ENCODE results near the gene SCAPER.

- TF ChIP-seq CTCF (IDR thresholded peaks at IDR 0.05 in 8 of 11, conservative IDR thresholded peaks at IDR 0.05 in 3 of 11) (no peak), POLR2A (IDR thresholded peaks at IDR 0.05) (no peak)
Observed at GRCh38 chr15:76929011-76929760, 24.0 kb upstream of the SCAPER start.
